Sigmoid colon (tissue), 4 donors: ENCODE measurements around the gene EFNA2.
A peak's percentile ranks its signal among the peaks of the same experiment; 100 is the strongest.

Experiments used
- CTCF ChIP-seq, 4 experiments: fragments of 450-650 bp in 3 of 4; fragments of 200-600 bp in 1 of 4; IDR thresholded peaks; one replicate each; pipeline ENCODE4 v1.5.1; 2016 to 2019; ENCODE audit warnings: antibody characterized with exemption in 4 of 4, mild to moderate bottlenecking in 3 of 4, moderate library complexity in 2 of 4
- POLR2A ChIP-seq, 2 donors: fragments of 450-650 bp; IDR thresholded peaks; one replicate each; pipeline ENCODE4 v1.6.1; 2016; ENCODE audit warnings: antibody characterized with exemption in 2 of 2, mild to moderate bottlenecking in 2 of 2, moderate library complexity in 2 of 2
- POLR2AphosphoS5 ChIP-seq, 4 donors: sonication (generic); formaldehyde crosslinking; IDR thresholded peaks; one replicate each; pipeline ENCODE4 v1.6.1; 2017; ENCODE audit warnings: antibody characterized with exemption in 4 of 4

- TF ChIP-seq CTCF (IDR thresholded peaks at IDR 0.05) (no peak), POLR2AphosphoS5 (IDR thresholded peaks at IDR 0.05) (no peak), POLR2A (IDR thresholded peaks at IDR 0.05) (peak; percentile 85 to 92)
These were observed 35.7 kb upstream of the EFNA2 start for GRCh38 chr19:1249990-1250436.
